ENCODE measurements around the gene PGLYRP3.

The PGLYRP3 gene

GRCh38 chr1:153253693-153254092 lies 59.1 kb downstream of the PGLYRP3 start:
- Histone ChIP-seq H3K27ac (no peak overlapping the region), H3K79me2 (no peaks in the 10 kb centered on the region), H3K4me2 (ENCODE audit: low read length) (no peak overlapping the region), H2AFZ (no peak overlapping the region), H3K9ac (no peak overlapping the region), H3K4me3 (ENCODE audit: low read depth, low read length) (no peak overlapping the region), H3K36me3 (ENCODE audit: control insufficient read depth, insufficient read depth, low read length) (no peaks in the 10 kb centered on the region), H3K27me3 (ENCODE audit: control insufficient read depth, insufficient read depth, low read length) (no peaks in the 10 kb centered on the region), H3K9me3 (ENCODE audit: control insufficient read depth, low read length) (no peaks in the 10 kb centered on the region), H3K4me1 (no peaks in the 10 kb centered on the region)
- TF ChIP-seq CTCF (IDR thresholded peaks at IDR 0.05): no peak

- Histone ChIP-seq H3K27me3 (ENCODE audit: control insufficient read depth, insufficient read depth, low read length) (no peaks in the 10 kb centered on the region), H3K79me2 (no peaks in the 10 kb centered on the region), H3K9ac (no peak overlapping the region), H2AFZ (no peak overlapping the region), H3K4me2 (ENCODE audit: low read length) (no peak overlapping the region), H3K9me3 (ENCODE audit: control insufficient read depth, low read length) (no peaks in the 10 kb centered on the region), H3K27ac (no peak overlapping the region), H3K4me1 (no peaks in the 10 kb centered on the region), H3K4me3 (ENCODE audit: low read depth, low read length) (no peak overlapping the region), H3K36me3 (ENCODE audit: control insufficient read depth, insufficient read depth, low read length) (no peaks in the 10 kb centered on the region)
- TF ChIP-seq CTCF (IDR thresholded peaks at IDR 0.05): no peak
These were observed 59.7 kb downstream of the PGLYRP3 start for GRCh38 chr1:153253076-153253475.

GRCh38 chr1:153251988-153252387 lies 60.8 kb downstream of the PGLYRP3 start:
- no peak overlapping the region for H3K4me2 ChIP-seq (ENCODE audit: low read length)
- no peak overlapping the region for H2AFZ ChIP-seq
- H3K27ac ChIP-seq: no peak overlapping the region
- no peaks in the 10 kb centered on the region for H3K9me3 ChIP-seq (ENCODE audit: control insufficient read depth, low read length)
- H3K9ac ChIP-seq: no peak overlapping the region
- no peak for TF ChIP-seq CTCF (IDR thresholded peaks at IDR 0.05)
- no peak overlapping the region for H3K4me3 ChIP-seq (ENCODE audit: low read depth, low read length)
- no peaks in the 10 kb centered on the region for H3K79me2 ChIP-seq
- H3K27me3 ChIP-seq (ENCODE audit: control insufficient read depth, insufficient read depth, low read length): no peaks in the 10 kb centered on the region
- no peaks in the 10 kb centered on the region for H3K4me1 ChIP-seq
- no peaks in the 10 kb centered on the region for H3K36me3 ChIP-seq (ENCODE audit: control insufficient read depth, insufficient read depth, low read length)

GRCh38 chr1:153251562-153251961 lies 61.2 kb downstream of the PGLYRP3 start:
- no peak for TF ChIP-seq CTCF (IDR thresholded peaks at IDR 0.05)

GRCh38 chr1:153251087-153251486 lies 61.7 kb downstream of the PGLYRP3 start:
- Histone ChIP-seq H3K4me3 (ENCODE audit: low read depth, low read length) (no peak overlapping the region), H3K36me3 (ENCODE audit: control insufficient read depth, insufficient read depth, low read length) (no peaks in the 10 kb centered on the region), H3K9me3 (ENCODE audit: control insufficient read depth, low read length) (no peaks in the 10 kb centered on the region), H3K79me2 (no peaks in the 10 kb centered on the region), H3K27ac (no peak overlapping the region), H3K4me1 (no peaks in the 10 kb centered on the region), H2AFZ (no peak overlapping the region), H3K4me2 (ENCODE audit: low read length) (no peak overlapping the region), H3K27me3 (ENCODE audit: control insufficient read depth, insufficient read depth, low read length) (no peaks in the 10 kb centered on the region), H3K9ac (no peak overlapping the region)
- no peak for TF ChIP-seq CTCF (IDR thresholded peaks at IDR 0.05)

More at GRCh38 chr1:153251562-153251961, 61.2 kb downstream of the PGLYRP3 start:
- Histone ChIP-seq H3K4me2 (ENCODE audit: low read length) (no peak overlapping the region), H3K27ac (no peak overlapping the region), H3K4me1 (no peaks in the 10 kb centered on the region), H3K79me2 (no peaks in the 10 kb centered on the region), H3K4me3 (ENCODE audit: low read depth, low read length) (no peak overlapping the region), H3K36me3 (ENCODE audit: control insufficient read depth, insufficient read depth, low read length) (no peaks in the 10 kb centered on the region), H2AFZ (no peak overlapping the region), H3K27me3 (ENCODE audit: control insufficient read depth, insufficient read depth, low read length) (no peaks in the 10 kb centered on the region), H3K9ac (no peak overlapping the region), H3K9me3 (ENCODE audit: control insufficient read depth, low read length) (no peaks in the 10 kb centered on the region)

Data from parathyroid adenoma (tissue), 2 donors.